Suprapubic skin (tissue), 4 donors: ENCODE data around the gene DIAPH2.

ENCODE experiments used
- POLR2A ChIP-seq, 2 donors: fragments of 450-650 bp; IDR thresholded peaks; one replicate each; pipeline ENCODE4 v1.6.1; 2017; ENCODE audit warnings: antibody characterized with exemption in 2 of 2, mild to moderate bottlenecking in 2 of 2, moderate library complexity in 2 of 2
- POLR2AphosphoS5 ChIP-seq, 3 donors: sonication (generic); formaldehyde crosslinking; IDR thresholded peaks; one replicate each; pipeline ENCODE4 v1.6.1; 2017; ENCODE audit warnings: antibody characterized with exemption in 3 of 3
- TF ChIP-seq, protein P1 (sequence below), 2 donors: fragments of 200-600 bp in 1 of 2; fragments of 450-650 bp in 1 of 2; sonication (generic) in 1 of 2; IDR thresholded peaks; one replicate each; pipeline ENCODE4 v1.5.1; 2016 to 2019; ENCODE audit warnings: antibody characterized with exemption in 2 of 2, mild to moderate bottlenecking in 1 of 2, moderate library complexity in 1 of 2

DNA sequence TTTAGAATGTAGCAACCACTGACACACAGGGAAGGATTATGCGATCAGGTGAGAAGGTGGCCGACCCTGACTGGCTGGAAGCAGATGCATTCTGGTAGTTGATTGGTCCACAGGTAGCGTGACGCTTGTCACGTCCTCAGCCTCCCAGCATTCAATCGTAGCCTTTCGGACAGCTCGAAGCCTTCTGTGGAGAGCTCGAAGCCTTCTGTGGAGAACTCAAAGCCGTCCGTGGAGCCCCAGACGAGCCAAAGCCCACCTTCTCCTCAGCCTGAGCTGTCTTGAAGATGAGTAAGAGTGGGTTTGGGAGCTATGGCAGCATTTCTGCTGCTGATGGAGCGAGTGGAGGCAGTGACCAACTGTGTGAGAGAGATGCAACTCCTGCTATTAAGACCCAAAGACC, 199.4 kb downstream of the DIAPH2 start:
- TF ChIP-seq, protein P1, sequence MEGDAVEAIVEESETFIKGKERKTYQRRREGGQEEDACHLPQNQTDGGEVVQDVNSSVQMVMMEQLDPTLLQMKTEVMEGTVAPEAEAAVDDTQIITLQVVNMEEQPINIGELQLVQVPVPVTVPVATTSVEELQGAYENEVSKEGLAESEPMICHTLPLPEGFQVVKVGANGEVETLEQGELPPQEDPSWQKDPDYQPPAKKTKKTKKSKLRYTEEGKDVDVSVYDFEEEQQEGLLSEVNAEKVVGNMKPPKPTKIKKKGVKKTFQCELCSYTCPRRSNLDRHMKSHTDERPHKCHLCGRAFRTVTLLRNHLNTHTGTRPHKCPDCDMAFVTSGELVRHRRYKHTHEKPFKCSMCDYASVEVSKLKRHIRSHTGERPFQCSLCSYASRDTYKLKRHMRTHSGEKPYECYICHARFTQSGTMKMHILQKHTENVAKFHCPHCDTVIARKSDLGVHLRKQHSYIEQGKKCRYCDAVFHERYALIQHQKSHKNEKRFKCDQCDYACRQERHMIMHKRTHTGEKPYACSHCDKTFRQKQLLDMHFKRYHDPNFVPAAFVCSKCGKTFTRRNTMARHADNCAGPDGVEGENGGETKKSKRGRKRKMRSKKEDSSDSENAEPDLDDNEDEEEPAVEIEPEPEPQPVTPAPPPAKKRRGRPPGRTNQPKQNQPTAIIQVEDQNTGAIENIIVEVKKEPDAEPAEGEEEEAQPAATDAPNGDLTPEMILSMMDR (IDR thresholded peaks at IDR 0.05) = no peak
- no peak for TF ChIP-seq POLR2A (IDR thresholded peaks at IDR 0.05)
- no peak for TF ChIP-seq POLR2AphosphoS5 (IDR thresholded peaks at IDR 0.05)
